Left forelimb (tissue), 1 donor: Measurements from ENCODE around the gene NIN.
"Not testable (repeated sequence)": the region's sequence is repeated elsewhere in the genome, so short reads cannot be mapped to it uniquely, and the experiment has no call there.

Experiments used
- DNase-seq: peaks from one replicate; pipeline ENCODE4 v3.0.0-alpha.2; 2018; ENCODE audit warnings: low spot score

Gene NIN

DNA sequence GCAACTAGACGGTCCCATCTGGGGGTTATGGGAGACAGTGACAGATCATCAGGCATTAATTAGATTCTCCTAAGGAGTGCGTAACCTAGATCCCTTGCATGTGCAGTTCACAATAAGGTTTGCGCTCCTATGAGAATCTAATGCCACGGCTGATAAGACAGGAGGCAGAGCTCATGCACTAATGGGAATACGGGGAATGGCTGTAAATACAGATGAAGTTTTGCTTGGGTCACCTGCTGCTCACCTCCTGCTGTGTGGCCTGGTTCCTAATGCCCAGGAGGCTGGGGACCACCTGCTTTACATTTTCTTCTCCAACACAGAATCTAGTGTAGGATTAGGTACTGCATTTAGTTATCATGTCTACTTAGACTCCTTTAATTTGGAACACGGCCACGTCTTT lies 113.2 kb downstream of the NIN start:
- DNase-seq = no peak

- no peak for DNase-seq
Measured at GRCh38 chr14:50714450-50715073, 116.4 kb downstream of the NIN start.

- no peak for DNase-seq
Measured at GRCh38 chr14:50711043-50711442, 119.9 kb downstream of the NIN start.

- no peak for DNase-seq
Measured at GRCh38 chr14:50705026-50705593, 125.9 kb downstream of the NIN start.

- DNase-seq = no peak
Measured at GRCh38 chr14:50704454-50705010, 126.4 kb downstream of the NIN start.

DNA sequence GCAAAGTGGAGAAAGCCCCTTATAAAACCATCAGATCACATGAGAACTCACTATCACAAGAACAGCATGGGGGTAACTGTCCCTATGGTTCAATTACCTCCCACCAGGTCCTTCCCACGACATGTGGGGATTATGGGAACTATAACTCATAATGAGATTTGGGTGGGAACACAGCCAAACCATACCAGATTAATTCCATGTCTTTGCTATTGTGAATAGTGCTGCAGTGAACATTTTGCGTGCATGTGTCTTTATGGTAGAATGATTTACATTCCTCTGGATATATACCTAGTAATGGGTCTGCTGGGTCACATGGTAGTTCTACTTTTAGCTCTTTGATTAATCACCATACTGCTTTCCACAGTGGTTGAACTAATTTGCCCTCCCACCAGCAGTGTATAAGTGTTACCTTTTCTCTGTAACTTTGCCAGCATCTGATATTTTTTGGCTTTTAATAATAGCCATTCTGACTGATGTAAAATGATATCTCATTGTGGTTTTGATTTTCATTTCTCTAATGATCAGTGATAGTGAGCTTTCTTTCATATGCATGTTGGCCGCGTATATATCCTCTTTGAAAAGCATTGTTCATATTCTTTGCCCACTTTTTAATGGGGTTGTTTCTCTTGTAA lies 133.2 kb downstream of the NIN start:
- no peak for DNase-seq

- not testable (repeated sequence) for DNase-seq
Measured at GRCh38 chr14:50694260-50694659, 136.7 kb downstream of the NIN start.

- no peak for DNase-seq
Measured at GRCh38 chr14:50688875-50689274, 142.1 kb downstream of the NIN start.

DNA sequence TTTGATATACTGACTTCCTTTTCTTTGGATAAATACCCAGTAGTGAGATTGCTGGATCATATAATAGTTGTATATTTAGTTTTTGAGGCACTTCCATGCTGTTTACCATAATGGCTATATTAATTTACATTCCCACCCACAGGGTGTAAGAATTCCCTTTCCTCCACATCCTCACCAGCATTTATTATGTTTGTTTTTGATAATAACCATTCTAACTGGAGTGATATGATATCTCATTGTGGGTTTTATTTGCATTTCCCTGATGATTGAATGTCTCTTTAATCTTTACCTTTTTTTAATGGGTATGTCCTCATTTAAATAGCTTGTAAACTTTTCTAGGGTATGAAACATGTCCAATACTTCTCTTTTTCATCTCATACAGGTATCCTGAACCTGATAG lies 151.3 kb downstream of the NIN start:
- DNase-seq = no peak

GRCh38 chr14:50678163-50678562 lies 152.8 kb downstream of the NIN start:
- DNase-seq = no peak

DNA sequence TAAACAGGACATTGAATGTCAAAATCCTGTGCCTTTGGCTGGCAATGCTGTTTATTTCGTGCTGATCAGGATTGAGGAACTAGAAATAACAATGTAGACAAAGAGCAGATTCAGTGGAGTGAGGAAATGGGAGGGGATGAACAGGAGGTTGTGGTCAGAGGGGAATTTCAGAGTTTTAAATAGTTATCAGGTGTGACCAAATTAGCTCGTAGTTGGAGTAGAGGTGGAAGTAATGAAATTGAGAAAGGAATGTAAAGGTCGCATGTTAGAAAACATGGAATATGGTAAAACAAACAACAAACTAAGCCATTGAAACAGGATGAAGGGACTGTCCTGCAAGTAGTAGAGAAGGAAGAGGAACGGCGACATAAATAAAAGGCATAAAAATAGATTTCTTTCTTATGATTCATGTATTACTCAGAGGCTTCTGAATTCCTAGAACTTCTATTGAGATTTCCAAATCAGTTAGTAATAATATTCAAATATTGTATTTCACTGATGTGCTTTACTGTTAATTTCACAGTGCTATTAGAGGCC lies 153.4 kb downstream of the NIN start:
- DNase-seq = no peak

GRCh38 chr14:50676814-50677516 lies 154.0 kb downstream of the NIN start:
- DNase-seq = no peak

DNA sequence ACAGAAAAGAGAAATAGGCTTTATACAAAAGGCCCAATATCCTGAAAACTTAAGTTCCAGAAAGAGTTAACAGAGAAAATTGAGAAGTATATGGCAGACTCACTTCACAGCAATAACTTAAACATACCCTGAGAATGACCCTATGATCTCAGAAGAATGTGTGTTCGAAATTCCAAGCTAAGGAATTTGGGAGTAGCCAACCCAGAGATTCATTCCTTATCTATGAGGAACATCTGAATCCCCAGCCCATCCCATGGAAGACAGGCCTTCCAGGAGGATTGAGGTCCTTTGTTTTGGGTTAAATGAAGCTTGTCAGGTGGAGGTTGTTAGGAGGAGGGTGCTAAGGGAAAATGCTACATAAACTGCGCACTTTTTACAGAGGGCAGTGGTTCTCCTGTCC lies 155.4 kb downstream of the NIN start:
- no peak for DNase-seq

DNA sequence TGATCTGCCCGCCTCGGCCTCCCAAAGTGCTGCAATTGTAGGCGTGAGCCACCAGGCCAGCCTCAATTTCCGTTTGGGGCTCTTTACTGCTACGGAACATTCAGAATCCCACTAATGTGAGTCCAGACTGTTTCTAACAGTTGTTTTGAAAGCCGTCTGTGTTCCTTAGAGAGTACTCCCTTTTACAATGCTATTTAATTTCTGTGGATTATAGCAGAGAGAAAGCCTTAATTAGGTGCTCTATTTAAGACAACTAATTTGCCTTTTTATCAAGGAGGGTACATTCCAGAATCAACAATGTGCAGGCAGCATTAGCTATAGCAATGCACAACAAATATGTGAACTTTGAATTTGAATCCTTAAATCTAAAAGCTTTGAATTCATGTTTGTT lies 160.1 kb downstream of the NIN start:
- DNase-seq = no peak

- no peak for DNase-seq
Measured at GRCh38 chr14:50670196-50670865, 160.6 kb downstream of the NIN start.
